Fibroblast of skin of scalp (primary cell): ENCODE data around the gene THBS4.

ENCODE experiments used
- DNase-seq: peaks from one replicate; pipeline ENCODE4 v3.0.0-alpha.2; 2013

Gene THBS4

GRCh38 chr5:80122579-80122978 is 87.4 kb downstream of the THBS4 start:
- DNase-seq = no peak

GRCh38 chr5:80124121-80124918 is 89.2 kb downstream of the THBS4 start:
- no peak for DNase-seq

- no peak for DNase-seq
Measured at GRCh38 chr5:80125022-80125961, 90.1 kb downstream of the THBS4 start.

- DNase-seq = peak; percentile 65
Measured at GRCh38 chr5:80125962-80126480, 90.9 kb downstream of the THBS4 start.

- DNase-seq = peak; percentile 11
Measured at GRCh38 chr5:80127116-80127552, 92.0 kb downstream of the THBS4 start.

- peak; percentile 57 for DNase-seq
Measured at GRCh38 chr5:80128141-80128540, 93.0 kb downstream of the THBS4 start.

GRCh38 chr5:80129146-80129545 is 94.0 kb downstream of the THBS4 start:
- DNase-seq = no peak
